WTC11 (cell line): ENCODE data around the gene CYTH3. TPM values are rescaled to one million over a fixed set of nuclear protein-coding genes. Genes with fewer than 3 reads are reported as not detected.

ENCODE experiments used
- ATAC-seq: fragments of 200-7000 bp; cut with Tn5 transposase; 2 replicates; pipeline ENCODE4 v1.10.0; 2021; ENCODE audit warnings: mild to moderate bottlenecking, moderate library complexity
- CTCF ChIA-PET: fragments of 300-600 bp; sonication (Branson Sonifier 250); formaldehyde crosslinking; loops from one replicate; lab custom pipeline; 2021; ENCODE audit warnings: antibody characterized with exemption; lab: Charles Lee
- POLR2A ChIA-PET: fragments of 350-600 bp; sonication (Branson Sonifier 250); formaldehyde crosslinking; loops from one replicate; lab custom pipeline; 2021; ENCODE audit warnings: antibody characterized with exemption; lab: Charles Lee
- DNase-seq: peaks from one replicate; pipeline ENCODE4 v3.0.0; 2021; ENCODE audit warnings: low spot score
- H3K27ac Mint-ChIP-seq: 2 replicates; pipeline ENCODE4 v1.8.0; 2021; ENCODE audit warnings: mixed read lengths
- H3K27me3 Mint-ChIP-seq: 2 replicates; pipeline ENCODE4 v1.8.0; 2021; ENCODE audit warnings: low read depth, mild to moderate bottlenecking, moderate library complexity, mixed read lengths
- H3K36me3 Mint-ChIP-seq: 2 replicates; pipeline ENCODE4 v1.8.0; 2021; ENCODE audit warnings: mixed read lengths
- H3K4me1 Mint-ChIP-seq: 2 replicates; pipeline ENCODE4 v1.8.0; 2022; ENCODE audit warnings: mixed read lengths
- H3K4me3 Mint-ChIP-seq: 2 replicates; pipeline ENCODE4 v1.8.0; 2021; ENCODE audit warnings: mild to moderate bottlenecking, moderate library complexity, mixed read lengths
- H3K9me3 Mint-ChIP-seq: 2 replicates; pipeline ENCODE4 v1.8.0; 2021; ENCODE audit warnings: mixed read lengths
- AFF4 ChIP-seq: sonication (generic); formaldehyde crosslinking; IDR thresholded peaks from 2 replicates; pipeline ENCODE4 v1.8.1; 2023; ENCODE audit warnings: mild to moderate bottlenecking, missing genetic modification reagents, borderline replicate concordance
- ATF3 ChIP-seq: sonication (generic); formaldehyde crosslinking; conservative IDR thresholded peaks from 2 replicates; pipeline ENCODE4 v1.8.1; 2022; ENCODE audit warnings: mild to moderate bottlenecking, missing genetic modification reagents
- CDX4 ChIP-seq: fragments of 250-450 bp; sonication (Bioruptor Pico); IDR thresholded peaks from 2 replicates; pipeline ENCODE4 v1.9.0; 2021; ENCODE audit warnings: moderate library complexity, mild to moderate bottlenecking, inconsistent platforms, borderline replicate concordance
- CREM ChIP-seq: sonication (generic); formaldehyde crosslinking; IDR thresholded peaks from 2 replicates; pipeline ENCODE4 v1.8.1; 2022; ENCODE audit warnings: mild to moderate bottlenecking, missing genetic modification reagents, moderate library complexity
- FOXJ3 ChIP-seq: sonication (generic); formaldehyde crosslinking; IDR thresholded peaks from 2 replicates; pipeline ENCODE4 v1.9.0; 2021; ENCODE audit warnings: missing genetic modification reagents, mild to moderate bottlenecking, borderline replicate concordance
- FOXK1 ChIP-seq: sonication (generic); formaldehyde crosslinking; IDR thresholded peaks from 2 replicates; pipeline ENCODE4 v1.8.0; 2022; ENCODE audit warnings: mild to moderate bottlenecking, moderate library complexity, missing genetic modification reagents
- GABPB1 ChIP-seq: sonication (generic); formaldehyde crosslinking; IDR thresholded peaks from 2 replicates; pipeline ENCODE4 v1.8.1; 2023; ENCODE audit warnings: mild to moderate bottlenecking, missing genetic modification reagents
- HMGA2 ChIP-seq: fragments of 250-450 bp; sonication (Bioruptor Pico); IDR thresholded peaks from 2 replicates; pipeline ENCODE4 v1.4.0; 2021; ENCODE audit warnings: mild to moderate bottlenecking, moderate library complexity
- IRF1 ChIP-seq: sonication (generic); formaldehyde crosslinking; IDR thresholded peaks from 2 replicates; pipeline ENCODE4 v1.8.0; 2023; ENCODE audit warnings: missing genetic modification reagents
- MAX ChIP-seq: sonication (generic); formaldehyde crosslinking; IDR thresholded peaks from 2 replicates; pipeline ENCODE4 v1.8.0; 2022; ENCODE audit warnings: mild to moderate bottlenecking, missing genetic modification reagents
- NFATC4 ChIP-seq: fragments of 250-450 bp; sonication (Bioruptor Pico); IDR thresholded peaks from 2 replicates; pipeline ENCODE4 v1.9.0; 2021; ENCODE audit warnings: mild to moderate bottlenecking
- NFE2L1 ChIP-seq: sonication (generic); formaldehyde crosslinking; IDR thresholded peaks from 2 replicates; pipeline ENCODE4 v1.8.1; 2023; ENCODE audit warnings: missing genetic modification reagents
- NR1H2 ChIP-seq: sonication (generic); formaldehyde crosslinking; IDR thresholded peaks from 2 replicates; pipeline ENCODE4 v1.9.0; 2021; ENCODE audit warnings: mild to moderate bottlenecking, moderate library complexity, missing genetic modification reagents
- RELA ChIP-seq: sonication (generic); formaldehyde crosslinking; IDR thresholded peaks from 2 replicates; pipeline ENCODE4 v1.8.1; 2022; ENCODE audit warnings: missing genetic modification reagents, mild to moderate bottlenecking, borderline replicate concordance
- SMAD3 ChIP-seq: sonication (generic); formaldehyde crosslinking; IDR thresholded peaks from 2 replicates; pipeline ENCODE4 v1.8.0; 2022; ENCODE audit warnings: missing genetic modification reagents, mild to moderate bottlenecking, borderline replicate concordance
- SMAD4 ChIP-seq: sonication (generic); formaldehyde crosslinking; IDR thresholded peaks from 2 replicates; pipeline ENCODE4 v1.8.0; 2022; ENCODE audit warnings: mild to moderate bottlenecking, missing genetic modification reagents
- STAT6 ChIP-seq: sonication (generic); formaldehyde crosslinking; conservative IDR thresholded peaks from 2 replicates; pipeline ENCODE4 v1.8.1; 2023; ENCODE audit warnings: mild to moderate bottlenecking, low read depth, missing genetic modification reagents, moderate library complexity
- TEAD4 ChIP-seq: sonication (generic); formaldehyde crosslinking; IDR thresholded peaks from 2 replicates; pipeline ENCODE4 v1.8.0; 2022; ENCODE audit warnings: mild to moderate bottlenecking, missing genetic modification reagents
- TP53 ChIP-seq: sonication (generic); formaldehyde crosslinking; IDR thresholded peaks from 2 replicates; pipeline ENCODE4 v1.8.1; 2023; ENCODE audit warnings: mild to moderate bottlenecking, missing genetic modification reagents
- ZBTB21 ChIP-seq: sonication (generic); formaldehyde crosslinking; IDR thresholded peaks from 2 replicates; pipeline ENCODE4 v1.8.1; 2023; ENCODE audit warnings: mild to moderate bottlenecking, missing genetic modification reagents, borderline replicate concordance
- ZNF138 ChIP-seq: sonication (generic); formaldehyde crosslinking; conservative IDR thresholded peaks from 2 replicates; pipeline ENCODE4 v1.8.1; 2022; ENCODE audit warnings: mild to moderate bottlenecking, moderate library complexity, missing genetic modification reagents
- ZNF219 ChIP-seq: sonication (generic); formaldehyde crosslinking; IDR thresholded peaks from 2 replicates; pipeline ENCODE4 v1.8.0; 2023; ENCODE audit warnings: missing genetic modification reagents, mild to moderate bottlenecking, borderline replicate concordance
- ZNF232 ChIP-seq: sonication (generic); formaldehyde crosslinking; IDR thresholded peaks from 2 replicates; pipeline ENCODE4 v1.8.0; 2022; ENCODE audit warnings: mild to moderate bottlenecking, missing genetic modification reagents
- ZNF423 ChIP-seq: fragments of 250-450 bp; sonication (Bioruptor Pico); IDR thresholded peaks from 2 replicates; pipeline ENCODE4 v2.1.2; 2022; ENCODE audit warnings: mild to moderate bottlenecking, moderate library complexity
- ZNF532 ChIP-seq: fragments of 250-450 bp; sonication (Bioruptor Pico); IDR thresholded peaks from 2 replicates; pipeline ENCODE4 v1.9.0; 2021; ENCODE audit warnings: mild to moderate bottlenecking, borderline replicate concordance
- total RNA-seq: library from RNA; stranded (reverse); gene quantifications from 3 replicates; pipeline ENCODE4 v1.2.3, GENCODE V29; 2021

The CYTH3 gene
- total RNA-seq, 1 experiment from 2014 or later, result 13.2 TPM

- no peaks in the 10 kb centered on the region for H3K27me3 Mint-ChIP-seq
- peaks cover 34% of the 10 kb centered on the region for H3K4me1 Mint-ChIP-seq
- H3K27ac Mint-ChIP-seq, result no peak overlapping the region
- POLR2A ChIA-PET, result no interaction called here
- CTCF ChIA-PET, result no interaction called here
- DNase-seq, result no peak
- H3K4me3 Mint-ChIP-seq, result no peak overlapping the region
- H3K36me3 Mint-ChIP-seq, result no peaks in the 10 kb centered on the region
- H3K9me3 Mint-ChIP-seq, result no peaks in the 10 kb centered on the region
- TF ChIP-seq ATF3 (CRISPR knock-in tag) (no peak), GABPB1 (CRISPR knock-in tag) (no peak), MAX (CRISPR knock-in tag) (no peak), RELA (CRISPR knock-in tag) (no peak), NFATC4 (CRISPR knock-in tag) (no peak), NFE2L1 (no peak), NR1H2 (CRISPR knock-in tag) (no peak), ZNF423 (no peak), ZNF219 (no peak), ZNF532 (CRISPR knock-in tag) (no peak), CDX4 (CRISPR knock-in tag) (no peak), ZNF232 (CRISPR knock-in tag) (no peak), ZBTB21 (CRISPR knock-in tag) (no peak), HMGA2 (no peak), FOXK1 (CRISPR knock-in tag) (no peak), IRF1 (CRISPR knock-in tag) (no peak), FOXJ3 (CRISPR knock-in tag) (no peak), TEAD4 (no peak)
- TF ChIP-seq, all 79 proteins: peak for 0
- no peak for ATAC-seq
These were observed 19.7 kb downstream of the CYTH3 start for GRCh38 chr7:6252748-6253147.

GRCh38 chr7:6252341-6252746, 20.1 kb downstream of the CYTH3 start:
- CTCF ChIA-PET, result no interaction called here
- Mint-ChIP-seq H3K27ac (no peak overlapping the region), H3K27me3 (no peaks in the 10 kb centered on the region), H3K4me3 (no peak overlapping the region), H3K36me3 (no peaks in the 10 kb centered on the region), H3K4me1 (peaks cover 31% of the 10 kb centered on the region), H3K9me3 (no peaks in the 10 kb centered on the region)
- POLR2A ChIA-PET, result no interaction called here
- no peak for ATAC-seq
- TF ChIP-seq SMAD4 (CRISPR knock-in tag) (no peak), ZNF219 (no peak), CREM (CRISPR knock-in tag) (no peak), TP53 (CRISPR knock-in tag) (no peak), SMAD3 (no peak), STAT6 (no peak), AFF4 (CRISPR knock-in tag) (no peak), ZNF138 (CRISPR knock-in tag) (no peak), ZNF423 (no peak)
- no peak for DNase-seq
